Measurements from ENCODE around the gene PRKN.

The PRKN gene

GRCh38 chr6:161508341-161508740 lies 1219.2 kb downstream of the PRKN start (continued):
- TF ChIP-seq KLF9 (tag by site-specific recombination; IDR thresholded peaks at IDR 0.05; ENCODE audit: low read depth) = no peak
- TF ChIP-seq ZNF621 (tag by site-specific recombination; IDR thresholded peaks at IDR 0.05) = no peak
- no peak for TF ChIP-seq MYNN (tag by site-specific recombination; IDR thresholded peaks at IDR 0.05; ENCODE audit: borderline replicate concordance)

GRCh38 chr6:161507375-161507774 lies 1220.2 kb downstream of the PRKN start:
- POLR2A ChIA-PET = no interaction called here
- no peaks in the 10 kb centered on the region for H3K9me3 ChIP-seq (ENCODE audit: control insufficient read depth, insufficient read depth, low read depth, low read length)
- H3K36me3 ChIP-seq (ENCODE audit: control insufficient read depth in 2 of 2, insufficient read depth in 1 of 2, low read length in 2 of 2) = no peaks in the 10 kb centered on the region
- no peak overlapping the region for H3K27ac ChIP-seq (ENCODE audit: extremely low read depth, low read depth, low read length)
- H3K4me3 ChIP-seq (ENCODE audit: low read depth, low read length) = no peak overlapping the region
- TF ChIP-seq PRDM2 (tag by site-specific recombination; IDR thresholded peaks at IDR 0.05; ENCODE audit: borderline replicate concordance) (no peak), ZNF394 (tag by site-specific recombination; IDR thresholded peaks at IDR 0.05; ENCODE audit: borderline replicate concordance) (no peak), ZNF530 (tag by site-specific recombination; IDR thresholded peaks at IDR 0.05; ENCODE audit: low read depth) (no peak), ZIC2 (tag by site-specific recombination; IDR thresholded peaks at IDR 0.05) (no peak)
- no peaks in the 10 kb centered on the region for H3K4me1 ChIP-seq (ENCODE audit: control insufficient read depth, insufficient read depth, low read length)
- CTCF ChIA-PET = interaction anchor here (1.6 kb wide), 1 partner anchor 9 kb away, joined by 9 read pairs; no protein-coding TSS in a partner anchor

- no peaks in the 10 kb centered on the region for H3K9me3 ChIP-seq (ENCODE audit: control insufficient read depth, insufficient read depth, low read depth, low read length)
- H3K4me1 ChIP-seq (ENCODE audit: control insufficient read depth, insufficient read depth, low read length) = no peaks in the 10 kb centered on the region
- H3K36me3 ChIP-seq (ENCODE audit: control insufficient read depth in 2 of 2, insufficient read depth in 1 of 2, low read length in 2 of 2) = no peaks in the 10 kb centered on the region
- ChIA-PET CTCF (interaction anchor here (1.3 kb wide), 1 partner anchor 84 kb away, joined by 3 read pairs; no protein-coding TSS in a partner anchor), POLR2A (no interaction called here)
- H3K4me3 ChIP-seq (ENCODE audit: low read depth, low read length) = no peak overlapping the region
- no peak for TF ChIP-seq ZNF133 (tag by site-specific recombination; IDR thresholded peaks at IDR 0.05)
- no peak for TF ChIP-seq ZNF777 (tag by site-specific recombination; IDR thresholded peaks at IDR 0.05; ENCODE audit: borderline replicate concordance)
- TF ChIP-seq ZNF548 (tag by site-specific recombination; IDR thresholded peaks at IDR 0.05) = no peak
- no peak for TF ChIP-seq OVOL3 (tag by site-specific recombination; IDR thresholded peaks at IDR 0.05)
- no peak for TF ChIP-seq ZNF501 (tag by site-specific recombination; IDR thresholded peaks at IDR 0.05)
- no peak overlapping the region for H3K27ac ChIP-seq (ENCODE audit: extremely low read depth, low read depth, low read length)
Measured at GRCh38 chr6:161503570-161503969, 1224.0 kb downstream of the PRKN start.

- CTCF ChIA-PET = interaction anchor here (0.6 to 5.3 kb wide), 6 partner anchors 30 to 764 kb away, joined by 3 to 78 read pairs (median 4); no protein-coding TSS in a partner anchor
- Histone ChIP-seq H3K27ac (ENCODE audit: extremely low read depth, low read depth, low read length) (no peak overlapping the region), H3K4me3 (ENCODE audit: low read depth, low read length) (no peak overlapping the region), H3K36me3 (ENCODE audit: control insufficient read depth in 2 of 2, insufficient read depth in 1 of 2, low read length in 2 of 2) (no peaks in the 10 kb centered on the region), H3K9me3 (ENCODE audit: control insufficient read depth, insufficient read depth, low read depth, low read length) (no peaks in the 10 kb centered on the region), H3K4me1 (ENCODE audit: control insufficient read depth, insufficient read depth, low read length) (no peaks in the 10 kb centered on the region)
- POLR2A ChIA-PET = no interaction called here
- TF ChIP-seq ZNF837 (tag by site-specific recombination; IDR thresholded peaks at IDR 0.05) (no peak), ZNF24 (tag by site-specific recombination; IDR thresholded peaks at IDR 0.05) (no peak), ZNF416 (tag by site-specific recombination; IDR thresholded peaks at IDR 0.05) (no peak), ZNF10 (tag by site-specific recombination; IDR thresholded peaks at IDR 0.05) (no peak), ZNF624 (tag by site-specific recombination; IDR thresholded peaks at IDR 0.05) (no peak), ZNF513 (tag by site-specific recombination; IDR thresholded peaks at IDR 0.05) (no peak), BCL6B (tag by site-specific recombination; IDR thresholded peaks at IDR 0.05) (no peak), ZNF138 (tag by site-specific recombination; IDR thresholded peaks at IDR 0.05; ENCODE audit: borderline replicate concordance) (no peak), ZNF132 (tag by site-specific recombination; IDR thresholded peaks at IDR 0.05; ENCODE audit: borderline replicate concordance) (no peak), ZNF560 (tag by site-specific recombination; IDR thresholded peaks at IDR 0.05; ENCODE audit: borderline replicate concordance) (no peak), YY1 (tag by site-specific recombination; IDR thresholded peaks at IDR 0.05) (no peak), ZBTB21 (tag by site-specific recombination; IDR thresholded peaks at IDR 0.05) (no peak)
Measured at GRCh38 chr6:161498881-161499280, 1228.7 kb downstream of the PRKN start.
